Measurements from ENCODE around the gene SENP3.

DNA sequence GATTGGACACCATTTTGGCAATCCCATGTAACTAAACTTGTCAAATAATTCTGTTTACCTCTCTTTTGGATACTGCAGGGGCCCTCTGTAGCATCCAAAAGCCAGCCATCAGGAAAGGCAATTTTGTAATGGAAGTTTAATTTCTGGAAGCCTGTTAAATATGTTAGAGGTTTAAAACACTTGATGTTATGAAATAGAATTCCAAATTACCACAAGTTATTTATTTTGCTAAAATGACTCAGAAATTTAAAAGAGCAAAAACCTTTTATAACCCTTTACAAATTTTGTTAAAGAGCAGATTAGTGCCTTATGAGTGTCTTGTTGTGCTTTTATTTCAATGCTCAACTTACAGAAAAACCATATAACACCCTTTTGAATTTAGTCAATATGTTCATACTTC lies 32.9 kb upstream of the SENP3 start:
- TF ChIP-seq, protein P1, sequence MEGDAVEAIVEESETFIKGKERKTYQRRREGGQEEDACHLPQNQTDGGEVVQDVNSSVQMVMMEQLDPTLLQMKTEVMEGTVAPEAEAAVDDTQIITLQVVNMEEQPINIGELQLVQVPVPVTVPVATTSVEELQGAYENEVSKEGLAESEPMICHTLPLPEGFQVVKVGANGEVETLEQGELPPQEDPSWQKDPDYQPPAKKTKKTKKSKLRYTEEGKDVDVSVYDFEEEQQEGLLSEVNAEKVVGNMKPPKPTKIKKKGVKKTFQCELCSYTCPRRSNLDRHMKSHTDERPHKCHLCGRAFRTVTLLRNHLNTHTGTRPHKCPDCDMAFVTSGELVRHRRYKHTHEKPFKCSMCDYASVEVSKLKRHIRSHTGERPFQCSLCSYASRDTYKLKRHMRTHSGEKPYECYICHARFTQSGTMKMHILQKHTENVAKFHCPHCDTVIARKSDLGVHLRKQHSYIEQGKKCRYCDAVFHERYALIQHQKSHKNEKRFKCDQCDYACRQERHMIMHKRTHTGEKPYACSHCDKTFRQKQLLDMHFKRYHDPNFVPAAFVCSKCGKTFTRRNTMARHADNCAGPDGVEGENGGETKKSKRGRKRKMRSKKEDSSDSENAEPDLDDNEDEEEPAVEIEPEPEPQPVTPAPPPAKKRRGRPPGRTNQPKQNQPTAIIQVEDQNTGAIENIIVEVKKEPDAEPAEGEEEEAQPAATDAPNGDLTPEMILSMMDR (IDR thresholded peaks at IDR 0.05): no peak
- no peak for TF ChIP-seq PHF8 (IDR thresholded peaks at IDR 0.05; ENCODE audit: borderline replicate concordance, low read depth)

Data from A549 (cell line).